Measurements from ENCODE around the gene VIL1. TPM values are rescaled to one million over a fixed set of nuclear protein-coding genes. Genes with fewer than 3 reads are reported as not detected.

The VIL1 gene
- total and polyA plus RNA-seq, 2 of the 13 experiments (the other 11 are each of a cell fraction or from before 2014, with no cell fraction given), result 287 to 301 TPM

- TF ChIP-seq PAXIP1 (CRISPR knock-in tag; conservative IDR thresholded peaks at IDR 0.05) (no peak), ZNF737 (CRISPR knock-in tag; IDR thresholded peaks at IDR 0.05; ENCODE audit: borderline replicate concordance) (no peak), MEF2D (CRISPR knock-in tag; IDR thresholded peaks at IDR 0.05) (0 out of 2 replicates have a peak, but pooled peaks have one; percentile 8)
Observed at GRCh38 chr2:218403810-218404209, 15.1 kb upstream of the VIL1 start (continued).

- POLR2A ChIA-PET, result interaction anchor here (1.4 to 4.2 kb wide), 12 partner anchors 8 to 255 kb away, joined by 4 to 56 read pairs (median 8); partner anchors contain the start of genes AAMP, BCS1L, PNKD and TMBIM1
- in situ Hi-C loops (cut with HindIII; ENCODE audit: extremely low pct_ligation_motif_present, low pct_unique_long_range_greater_than_20kb), result loop anchor here (5.0 kb wide), 1 partner anchor 63 kb away; no protein-coding TSS in a partner anchor
- TF ChIP-seq MAZ (IDR thresholded peaks at IDR 0.05; ENCODE audit: borderline replicate concordance, low read depth, low read length) (no peak), MAZ (CRISPR knock-in tag; IDR thresholded peaks at IDR 0.05; ENCODE audit: low read depth) (no peak), ZNF503 (CRISPR knock-in tag; IDR thresholded peaks at IDR 0.05) (no peak), PAWR (CRISPR knock-in tag; IDR thresholded peaks at IDR 0.05; ENCODE audit: borderline replicate concordance) (no peak), FOSL1 (CRISPR knock-in tag; IDR thresholded peaks at IDR 0.05; ENCODE audit: borderline replicate concordance) (no peak), GATAD2A (CRISPR knock-in tag; IDR thresholded peaks at IDR 0.05) (no peak), KLF9 (CRISPR knock-in tag; IDR thresholded peaks at IDR 0.05; ENCODE audit: low read depth) (no peak), ZNF616 (CRISPR knock-in tag; IDR thresholded peaks at IDR 0.05; ENCODE audit: low read depth) (no peak), ZNF598 (CRISPR knock-in tag; IDR thresholded peaks at IDR 0.05; ENCODE audit: borderline replicate concordance) (no peak), PRDM15 (CRISPR knock-in tag; IDR thresholded peaks at IDR 0.05) (no peak)
Observed at GRCh38 chr2:218404351-218405085, 14.4 kb upstream of the VIL1 start.

More at GRCh38 chr2:218404351-218405085, 14.4 kb upstream of the VIL1 start:
- no peak for ATAC-seq
- no peaks in the 10 kb centered on the region for H3K27me3 ChIP-seq (ENCODE audit: control insufficient read depth in 1 of 2, insufficient read depth in 2 of 2, low read length in 2 of 2)
- no peak for FAIRE-seq
- H3K79me2 ChIP-seq (ENCODE audit: insufficient read depth, low read length), result peaks cover 30% of the 10 kb centered on the region
- peak overlapping the region; percentile 86 for H3K4me2 ChIP-seq (ENCODE audit: low read depth, low read length)
- no peaks in the 10 kb centered on the region for H3K9me3 ChIP-seq (ENCODE audit: low read length)
- H3K9ac ChIP-seq (ENCODE audit: insufficient read depth, low read depth, low read length), result peak overlapping the region; percentile 61
- intact Hi-C loops (cut with micrococcal nuclease; ENCODE audit: unreplicated experiment), result no loop called here
- CTCF ChIA-PET (ENCODE audit: low intra/inter-chr PET ratio, low total read pairs), result no interaction called here
- BruUV-seq (replicated peaks), result no TSS peak
- H3K4me3 ChIP-seq (replicated peaks in 1 of 3; ENCODE audit: insufficient read depth in 1 of 3, low read depth in 2 of 3, low read length in 3 of 3), result peak overlapping the region in 1 of 3 experiments; percentile 68; a peak in 1 of 6 replicates
- WGBS (ENCODE audit: low lambda C conversion rate), result 76% methylated on average over 14 of the region's 16 CpGs
- no peak for DNase-seq (ENCODE audit: low spot score)
- peak overlapping the region; percentile 79 for H3K27ac ChIP-seq (ENCODE audit: extremely low read length, insufficient read depth, low read length)
- H3K4me1 ChIP-seq (ENCODE audit: insufficient read depth, low read length), result peaks cover 65% of the 10 kb centered on the region
- no peaks in the 10 kb centered on the region; the same call in 1 of the 2 replicates for H4K20me1 ChIP-seq (ENCODE audit: insufficient read depth, low read length)
- no peak overlapping the region for H2AFZ ChIP-seq (ENCODE audit: low read length)
- H3K36me3 ChIP-seq (replicated peaks in 1 of 2; ENCODE audit: control insufficient read depth in 1 of 2, insufficient read depth in 2 of 2, low read length in 2 of 2), result peaks cover 24 to 38% of the 10 kb centered on the region in 2 experiments; a peak in 4 of 5 replicates

Data from HepG2 (cell line).